GM19035 (cell line): ENCODE results near the gene WDR45B.
"Not testable (repeated sequence)": the region's sequence is repeated elsewhere in the genome, so short reads cannot be mapped to it uniquely, and the experiment has no call there.

Experiments
- ATAC-seq: cut with Tn5 transposase; IDR thresholded peaks from one replicate; pipeline ENCODE4 v1.9.1; 2021; ENCODE audit not compliant: unreplicated experiment

WDR45B gene

DNA sequence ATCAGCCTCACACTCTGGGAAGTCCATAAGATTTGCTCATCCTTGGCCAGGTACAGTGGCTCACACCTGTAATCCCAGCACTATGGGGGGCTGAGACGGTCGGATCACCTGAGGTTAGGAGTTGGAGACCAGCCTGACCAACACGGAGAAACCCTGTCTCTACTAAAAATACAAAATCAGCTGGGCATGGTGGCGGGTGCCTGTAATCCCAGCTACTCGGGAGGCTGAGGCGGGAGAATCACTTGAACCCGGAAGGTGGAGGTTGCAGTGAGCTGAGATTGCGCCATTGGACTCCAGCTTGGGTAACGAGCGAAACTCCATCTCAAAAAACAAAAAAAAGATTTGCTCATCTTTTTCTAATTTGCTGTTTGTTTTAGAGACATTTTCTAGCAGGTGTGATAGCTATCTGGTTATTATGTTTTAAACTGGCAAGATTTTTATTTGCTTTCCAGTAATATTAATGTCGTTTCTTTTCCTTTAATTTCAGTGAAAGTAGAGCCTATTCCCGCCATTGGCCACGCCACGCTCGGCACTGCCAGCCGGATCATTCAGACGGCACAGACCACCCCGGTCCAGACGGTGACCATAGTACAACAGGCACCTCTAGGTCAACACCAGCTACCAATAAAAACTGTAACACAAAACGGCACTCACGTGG, 61.5 kb downstream of the WDR45B start:
- no peak for ATAC-seq

DNA sequence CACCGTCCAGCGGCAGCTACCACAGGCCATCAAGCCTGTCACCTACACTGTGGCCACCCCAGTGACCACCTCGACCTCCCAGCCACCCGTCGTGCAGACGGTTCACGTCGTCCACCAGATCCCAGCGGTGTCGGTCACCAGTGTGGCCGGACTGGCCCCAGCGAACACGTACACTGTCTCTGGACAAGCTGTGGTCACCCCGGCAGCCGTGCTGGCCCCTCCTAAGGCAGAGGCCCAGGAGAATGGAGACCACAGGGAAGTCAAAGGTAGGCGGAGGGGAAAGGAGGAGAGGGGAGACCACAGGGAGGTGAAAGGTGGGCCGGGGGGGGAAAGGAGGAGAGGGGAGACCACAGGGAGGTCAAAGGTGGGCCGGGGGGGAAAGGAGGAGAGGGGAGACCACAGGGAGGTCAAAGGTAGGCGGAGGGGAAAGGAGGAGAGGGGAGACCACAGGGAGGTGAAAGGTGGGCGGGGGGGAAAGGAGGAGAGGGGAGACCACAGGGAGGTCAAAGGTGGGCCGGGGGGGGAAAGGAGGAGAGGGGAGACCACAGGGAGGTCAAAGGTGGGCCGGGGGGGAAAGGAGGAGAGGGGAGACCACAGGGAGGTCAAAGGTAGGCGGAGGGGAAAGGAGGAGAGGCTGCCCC, 62.2 kb downstream of the WDR45B start:
- ATAC-seq: not testable (repeated sequence)

DNA sequence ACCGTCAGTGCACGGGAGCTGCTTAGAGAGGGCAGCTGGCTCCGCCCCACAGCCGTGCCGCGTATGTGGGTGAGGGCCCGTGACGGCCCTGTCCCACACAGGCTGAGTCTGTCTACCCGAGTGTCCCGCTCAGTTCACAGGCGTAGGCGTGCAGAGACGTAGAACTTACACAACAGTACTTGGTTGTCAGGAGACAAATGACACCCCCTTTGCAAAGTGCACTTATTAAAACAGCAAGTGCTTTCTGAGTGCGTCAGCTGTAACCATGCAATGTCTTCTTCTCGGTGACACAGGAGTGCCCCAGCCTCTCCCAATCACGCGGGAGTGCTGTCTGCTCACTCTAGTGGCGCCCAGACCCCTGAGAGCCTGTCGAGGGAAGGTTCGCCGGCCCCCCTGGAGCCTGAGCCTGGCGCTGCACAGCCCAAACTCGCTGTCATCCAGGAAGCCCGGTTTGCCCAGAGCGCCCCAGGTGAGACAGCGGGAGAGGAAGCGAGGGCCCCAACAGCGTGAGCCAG, 64.5 kb downstream of the WDR45B start:
- ATAC-seq: no peak

DNA sequence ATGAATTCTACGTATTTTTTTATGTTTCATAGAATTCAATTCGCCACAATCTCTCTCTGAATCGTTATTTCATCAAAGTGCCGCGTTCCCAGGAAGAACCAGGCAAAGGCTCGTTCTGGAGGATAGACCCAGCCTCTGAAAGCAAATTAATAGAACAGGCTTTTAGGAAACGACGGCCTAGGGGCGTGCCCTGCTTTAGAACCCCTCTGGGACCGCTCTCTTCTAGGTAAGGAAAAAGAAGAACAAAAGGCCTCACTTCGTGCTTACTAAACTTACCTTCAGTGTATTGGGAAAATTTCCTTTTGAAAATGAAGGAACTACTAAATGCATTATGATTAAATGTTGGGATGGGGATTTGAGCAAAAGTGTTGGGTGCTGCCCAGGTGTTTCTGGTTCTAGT, 65.5 kb downstream of the WDR45B start:
- no peak for ATAC-seq

DNA sequence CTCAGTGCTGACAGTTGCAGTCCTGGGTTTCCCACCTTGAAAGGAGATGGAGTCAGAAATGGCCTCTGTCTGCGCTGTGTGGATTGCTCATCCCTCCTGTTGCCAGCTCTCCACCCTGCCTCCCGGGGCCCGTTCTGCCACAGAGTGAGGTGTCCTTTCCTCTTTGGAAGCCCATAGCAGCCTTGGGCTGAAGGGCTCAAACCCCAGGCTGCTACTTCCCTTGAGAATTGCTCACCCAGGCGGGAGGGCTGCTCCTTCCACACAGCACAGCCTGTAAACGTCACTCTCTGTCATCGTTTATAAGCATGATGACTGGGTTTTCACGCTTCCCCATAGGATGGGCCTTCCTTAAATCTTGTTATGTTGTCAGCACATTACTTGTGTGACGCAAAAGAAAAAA, 66.0 kb downstream of the WDR45B start:
- no peak for ATAC-seq

DNA sequence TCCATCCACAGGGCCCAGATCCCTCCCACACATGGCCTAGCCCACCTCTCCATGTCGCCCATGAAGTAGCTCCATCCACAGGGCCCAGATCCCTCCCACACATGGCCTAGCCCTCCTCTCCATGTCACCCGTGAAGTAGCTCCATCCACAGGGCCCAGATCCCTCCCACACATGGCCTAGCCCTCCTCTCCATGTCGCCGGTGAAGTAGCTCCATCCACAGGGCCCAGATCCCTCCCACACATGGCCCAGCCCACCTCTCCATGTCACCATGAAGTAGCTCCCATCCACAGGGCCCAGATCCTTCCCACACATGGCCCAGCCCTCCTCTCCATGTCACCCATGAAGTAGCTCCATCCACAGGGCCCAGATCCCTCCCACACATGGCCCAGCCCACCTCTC, 68.3 kb downstream of the WDR45B start:
- ATAC-seq: not testable (repeated sequence)

DNA sequence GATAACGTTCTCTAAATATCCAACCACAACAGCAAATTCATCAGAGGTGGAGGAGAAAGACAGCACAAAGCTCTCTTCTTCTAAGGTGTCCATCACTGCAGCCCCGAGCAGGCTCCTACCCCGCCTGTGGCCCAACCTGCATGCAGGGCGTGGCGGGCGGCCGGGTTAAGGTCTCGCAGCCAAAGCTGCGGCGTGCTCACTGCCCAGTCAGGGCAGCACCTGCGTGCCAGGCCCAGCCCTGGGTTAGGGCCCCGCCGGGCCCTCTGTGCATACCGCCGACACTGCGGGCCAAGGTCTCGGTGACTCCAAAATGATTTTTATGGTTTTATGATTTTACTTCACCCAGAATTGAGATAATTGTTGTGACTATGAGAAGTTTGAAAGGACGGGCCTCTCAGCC, 70.9 kb downstream of the WDR45B start:
- ATAC-seq: no peak

DNA sequence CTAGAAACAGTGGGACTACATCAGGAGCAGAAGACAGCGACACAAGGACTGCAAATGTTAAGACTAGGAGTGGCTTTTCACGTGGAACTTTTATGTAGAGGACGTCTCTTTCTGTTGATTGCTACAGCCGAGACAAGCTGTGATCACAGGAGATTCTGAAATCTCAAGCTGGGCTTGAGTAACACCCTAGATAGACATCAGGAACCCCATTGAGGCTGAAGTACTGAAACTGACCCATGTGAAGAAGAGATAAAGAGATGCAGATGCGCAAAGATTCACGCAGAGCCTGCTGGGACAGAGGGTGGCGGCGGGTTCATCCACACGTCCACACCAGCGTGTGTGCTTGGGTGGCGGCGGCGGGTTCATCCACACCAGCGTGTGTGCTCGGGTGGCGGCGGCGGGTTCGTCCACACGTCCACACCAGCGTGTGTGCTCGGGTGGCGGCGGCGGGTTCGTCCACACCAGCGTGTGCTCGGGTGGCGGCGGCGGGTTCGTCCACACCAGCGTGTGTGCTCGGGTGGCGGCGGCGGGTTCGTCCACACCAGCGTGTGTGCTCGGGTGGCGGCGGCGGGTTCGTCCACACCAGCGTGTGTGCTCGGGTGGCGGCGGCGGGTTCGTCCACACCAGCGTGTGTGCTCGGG, 72.5 kb downstream of the WDR45B start:
- not testable (repeated sequence) for ATAC-seq

DNA sequence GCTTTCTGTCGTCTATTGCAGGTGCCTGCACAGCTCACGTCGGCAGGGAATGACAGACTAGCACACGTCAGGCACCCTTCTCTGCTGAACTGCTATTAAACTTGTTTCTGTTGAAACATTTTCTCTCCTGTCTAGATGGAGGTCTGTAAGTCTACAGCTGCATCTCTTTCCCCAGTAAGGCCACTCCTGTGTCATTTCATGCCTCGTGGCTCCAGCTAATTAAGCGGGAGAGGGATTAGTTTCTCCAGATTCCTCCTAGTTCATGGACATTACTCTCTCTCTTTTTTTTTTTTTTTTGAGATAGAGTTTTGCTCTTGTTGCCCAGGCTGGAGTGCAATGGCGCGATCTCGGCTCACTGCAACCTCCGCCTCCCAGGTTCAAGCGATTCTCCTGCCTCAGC, 74.2 kb downstream of the WDR45B start:
- ATAC-seq: no peak

DNA sequence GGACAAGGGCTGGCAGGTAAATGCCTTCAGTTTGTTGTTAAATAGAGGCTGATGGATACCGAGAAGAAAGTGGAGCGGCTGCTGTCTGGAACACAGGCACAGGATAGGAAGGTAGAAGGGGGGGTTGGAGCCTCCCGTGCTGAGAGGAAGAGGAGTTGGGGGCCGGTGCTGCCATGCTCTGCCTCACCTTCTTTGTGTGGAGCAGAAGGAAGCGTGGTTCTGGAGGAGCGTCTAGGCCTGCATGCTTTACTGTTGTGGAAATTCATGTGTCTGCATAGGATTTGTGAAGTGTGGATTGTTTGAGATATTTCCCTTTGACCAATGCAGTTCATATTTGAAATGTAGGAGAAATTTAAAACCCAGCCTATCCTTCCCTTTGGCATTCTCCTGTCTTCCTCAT, 76.4 kb downstream of the WDR45B start:
- no peak for ATAC-seq

DNA sequence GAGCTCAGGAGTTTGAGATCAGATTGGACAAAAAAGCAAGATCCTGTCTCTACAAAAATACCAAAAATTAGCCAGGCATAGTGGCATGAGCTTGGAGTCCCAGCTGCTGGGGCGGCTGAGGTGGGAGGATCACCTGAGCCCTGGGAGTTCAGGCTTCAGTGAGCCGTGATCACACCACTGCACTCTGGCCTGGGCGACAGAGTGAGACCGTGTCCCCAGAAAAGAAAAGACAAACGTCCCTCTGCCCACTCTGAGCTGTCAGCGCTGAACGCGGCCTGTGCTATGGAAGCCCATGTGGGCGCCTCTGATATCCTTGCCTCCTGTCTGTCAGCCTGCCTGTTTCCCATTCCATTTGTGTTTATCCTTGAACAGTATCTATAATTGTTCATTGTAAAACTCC, 78.0 kb downstream of the WDR45B start:
- no peak for ATAC-seq

DNA sequence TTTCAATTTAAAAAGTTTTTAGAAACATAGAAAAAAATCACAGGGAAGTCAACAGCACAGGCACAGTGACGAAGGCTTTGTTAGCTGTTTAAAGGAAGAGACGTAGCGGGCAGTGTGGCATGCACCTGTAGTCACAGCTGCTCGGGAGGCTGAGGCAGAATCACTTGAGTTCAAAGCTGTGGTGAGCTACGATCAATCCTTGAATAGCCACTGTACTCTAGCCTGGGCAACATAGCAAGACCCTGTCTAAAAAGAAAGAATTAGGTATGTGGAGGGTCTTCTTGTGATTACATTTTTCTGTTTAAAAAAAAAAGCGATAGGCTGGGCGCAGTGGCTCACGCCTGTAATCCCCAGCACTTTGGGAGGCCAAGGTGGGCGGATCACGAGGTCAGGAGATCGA, 78.6 kb downstream of the WDR45B start:
- ATAC-seq: no peak

DNA sequence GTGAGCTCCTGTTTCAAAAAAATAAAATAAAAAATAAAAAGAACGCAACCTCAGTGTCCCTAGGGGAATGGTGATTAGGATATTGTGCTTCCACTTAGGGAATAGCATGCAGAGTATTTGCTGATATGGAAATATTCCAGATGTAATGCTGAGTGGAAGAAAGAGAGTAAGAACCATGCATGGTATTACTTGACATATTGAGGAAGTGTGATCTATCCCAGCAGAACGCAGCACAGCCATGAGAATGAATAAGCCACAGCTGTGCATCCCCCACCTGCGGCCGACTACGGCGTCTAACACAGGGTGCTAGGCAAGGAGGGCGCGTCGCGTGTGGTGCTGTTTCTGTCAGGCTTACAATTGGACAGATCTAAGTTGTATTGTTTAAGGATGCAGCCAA, 79.2 kb downstream of the WDR45B start:
- ATAC-seq: no peak

DNA sequence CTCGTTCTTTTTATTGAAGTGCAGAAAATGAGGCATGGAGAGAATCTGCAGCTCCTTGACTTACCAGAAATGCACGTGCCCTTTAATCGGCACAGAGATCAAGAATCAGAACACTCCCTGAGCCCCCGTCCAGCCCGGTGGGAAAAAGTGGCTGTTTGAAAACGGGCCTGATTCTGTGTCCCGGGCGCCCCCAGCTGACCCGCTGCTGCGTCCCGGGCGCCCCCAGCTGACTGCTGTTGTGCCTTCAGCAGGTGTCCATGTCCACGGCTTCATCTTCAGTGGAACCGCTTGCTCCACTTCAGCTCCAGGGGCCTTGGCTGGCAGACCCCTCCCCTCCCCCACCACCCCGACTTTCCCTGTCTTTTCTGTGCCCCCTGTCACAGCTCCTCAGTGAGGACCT, 81.0 kb downstream of the WDR45B start:
- ATAC-seq: no peak

DNA sequence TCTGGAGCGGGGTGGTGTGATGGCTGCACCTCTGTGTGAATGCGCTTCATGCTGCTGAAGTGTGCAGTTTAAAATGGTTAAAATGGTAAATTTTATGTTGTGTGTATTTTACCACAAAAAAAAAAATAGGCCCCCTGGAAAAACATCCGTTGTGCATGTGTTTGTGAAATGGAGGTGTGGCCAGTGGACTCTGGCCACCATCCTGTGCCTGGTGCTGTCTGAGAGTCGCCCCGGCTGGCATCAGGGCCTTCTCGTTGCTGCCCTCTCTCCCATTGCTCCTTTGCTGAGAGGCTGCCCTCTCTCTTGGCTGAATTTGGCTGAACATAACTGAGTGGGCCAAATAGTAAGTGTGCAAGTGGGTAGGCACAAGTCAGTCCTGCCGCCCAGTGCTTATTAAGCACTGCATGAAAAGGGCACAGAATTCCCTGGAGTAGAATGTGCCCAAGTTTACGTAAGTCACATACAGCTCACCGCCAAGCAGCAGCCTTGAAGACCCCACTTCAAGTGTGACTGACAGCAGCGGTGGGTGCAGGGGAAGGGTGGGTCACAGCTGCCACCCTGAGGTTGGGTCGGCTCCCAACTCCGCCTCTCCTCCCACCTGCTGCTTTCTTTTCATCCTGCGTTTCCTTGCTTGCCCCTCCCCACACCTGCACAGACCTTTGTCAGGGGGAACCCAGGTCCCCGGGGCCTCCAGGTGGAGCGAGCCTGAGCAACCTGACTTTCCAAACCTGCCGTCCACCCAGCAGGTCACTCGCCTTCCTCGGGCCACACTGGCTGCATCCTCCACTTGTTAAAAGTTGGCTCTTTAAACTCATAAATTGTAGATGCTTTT, 81.9 kb downstream of the WDR45B start:
- ATAC-seq: no peak

DNA sequence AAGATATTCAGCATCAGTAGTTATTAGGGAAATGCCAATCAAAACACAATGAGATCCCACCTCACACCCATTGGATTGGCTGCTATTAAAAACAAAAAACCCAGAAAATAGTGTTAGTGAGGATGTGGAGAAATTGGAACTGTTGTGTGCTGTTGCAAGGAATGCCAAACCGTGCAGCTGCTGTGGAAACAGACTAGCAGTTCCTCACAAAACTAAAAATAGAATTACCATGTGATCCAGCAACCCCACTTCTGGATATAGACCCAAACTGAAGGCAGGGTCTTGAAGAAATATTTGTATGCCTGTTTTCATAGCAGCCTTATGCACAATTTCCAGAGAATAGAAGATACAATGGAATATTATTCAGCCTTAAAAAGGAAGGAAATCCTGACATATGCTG, 82.7 kb downstream of the WDR45B start:
- ATAC-seq: no peak
